Kidney tubule cell (primary cell): ENCODE measurements around the gene TAF3.
"Not testable (repeated sequence)": the region's sequence is repeated elsewhere in the genome, so short reads cannot be mapped to it uniquely, and the experiment has no call there.

ENCODE experiments used
- DNase-seq: peaks from one replicate; pipeline ENCODE4 v3.0.0-alpha.2; 2018; ENCODE audit warnings: low spot score

TAF3 gene

DNA sequence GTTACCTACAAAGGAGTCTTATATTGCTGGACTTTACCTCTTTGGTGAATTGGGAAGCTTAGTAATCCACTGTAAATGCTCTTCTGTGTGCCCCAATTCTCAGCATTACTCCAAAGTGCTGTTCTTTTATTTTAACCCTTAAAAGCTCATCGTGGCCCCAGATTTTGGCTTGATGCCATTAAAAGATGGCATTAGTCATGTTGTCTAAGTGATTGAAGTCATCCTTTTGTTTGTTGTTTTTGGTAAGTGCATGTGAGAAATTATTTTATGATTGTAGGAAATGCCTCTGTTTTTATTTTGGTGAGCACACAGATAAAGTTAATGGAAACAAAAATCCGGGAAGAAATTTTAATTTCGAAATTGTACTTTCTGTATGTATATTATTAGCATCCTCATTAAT, 153.6 kb downstream of the TAF3 start:
- no peak for DNase-seq

DNA sequence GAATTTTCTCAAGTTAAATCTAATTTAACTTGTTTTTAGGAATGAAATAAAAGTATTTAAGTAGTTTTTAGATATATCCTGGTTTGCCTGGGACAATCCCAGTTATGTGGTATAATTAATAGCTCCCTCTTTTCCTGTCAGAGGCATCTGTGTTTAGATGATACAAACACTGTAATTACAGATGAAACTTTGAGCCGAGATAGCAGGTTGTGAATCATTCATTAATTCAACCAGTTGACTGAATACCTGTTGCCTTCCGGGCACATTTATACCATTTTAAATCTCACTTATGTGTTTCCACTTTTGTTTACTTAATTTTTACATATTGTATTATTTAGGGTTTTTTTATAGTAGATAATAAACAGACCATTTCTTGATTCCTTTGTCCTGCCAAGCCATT, 154.1 kb downstream of the TAF3 start:
- DNase-seq = no peak

DNA sequence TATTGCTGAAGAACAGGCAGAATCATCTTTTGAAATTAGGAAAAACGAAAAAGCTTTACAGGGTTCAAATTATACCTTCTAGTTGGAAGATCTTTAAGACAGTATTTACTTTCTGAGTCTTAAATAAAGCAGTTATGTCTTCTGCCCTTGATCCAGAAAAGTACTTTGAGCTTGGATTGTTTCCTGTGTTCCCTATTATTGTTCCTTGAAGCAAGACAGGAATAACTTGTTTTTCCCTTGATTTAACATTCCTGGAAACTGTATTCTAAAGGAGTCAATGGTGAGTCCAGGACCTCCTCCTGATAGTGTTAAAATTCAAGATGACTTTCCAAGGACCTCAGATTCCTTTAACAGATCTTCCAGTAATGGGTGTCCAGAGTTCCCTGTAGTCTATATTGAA, 161.9 kb downstream of the TAF3 start:
- DNase-seq = no peak

DNA sequence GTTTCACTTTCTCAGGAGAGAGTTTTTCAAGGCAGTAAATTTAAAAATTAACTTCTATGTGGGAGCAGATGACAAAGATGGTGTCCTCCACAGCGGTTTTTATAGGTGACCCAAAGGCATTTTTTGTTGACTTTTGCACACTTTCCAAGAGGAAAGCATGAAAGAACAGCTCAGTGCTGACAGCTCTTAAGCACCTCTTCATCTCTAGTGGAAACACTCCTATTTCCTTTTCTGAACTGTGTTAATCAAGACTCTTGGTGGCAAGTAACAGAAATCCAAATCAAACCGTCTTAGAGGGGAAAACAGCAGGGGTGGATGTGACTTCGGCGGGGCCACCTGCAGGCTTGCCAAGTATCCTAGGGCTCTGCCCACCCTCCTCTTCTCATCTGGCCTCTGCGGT, 164.4 kb downstream of the TAF3 start:
- DNase-seq = no peak

DNA sequence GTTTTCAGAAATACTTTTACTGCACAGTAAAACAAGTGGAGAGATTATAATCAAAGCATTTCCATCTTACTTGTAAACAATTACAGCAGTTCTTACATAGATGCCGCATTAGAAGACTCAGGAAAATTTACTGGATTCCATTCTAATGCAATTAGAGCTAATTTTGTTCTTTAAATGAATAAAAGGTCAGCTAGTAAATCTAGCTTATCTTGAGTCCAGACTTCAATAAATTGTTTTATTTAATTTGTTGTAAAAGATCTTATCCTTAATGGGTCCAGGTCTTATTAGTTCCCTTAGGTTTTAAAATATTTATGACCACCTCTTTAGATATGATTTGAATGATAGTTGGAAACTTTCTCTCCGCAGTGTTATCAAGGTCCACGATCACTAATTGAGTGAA, 166.0 kb downstream of the TAF3 start:
- no peak for DNase-seq

DNA sequence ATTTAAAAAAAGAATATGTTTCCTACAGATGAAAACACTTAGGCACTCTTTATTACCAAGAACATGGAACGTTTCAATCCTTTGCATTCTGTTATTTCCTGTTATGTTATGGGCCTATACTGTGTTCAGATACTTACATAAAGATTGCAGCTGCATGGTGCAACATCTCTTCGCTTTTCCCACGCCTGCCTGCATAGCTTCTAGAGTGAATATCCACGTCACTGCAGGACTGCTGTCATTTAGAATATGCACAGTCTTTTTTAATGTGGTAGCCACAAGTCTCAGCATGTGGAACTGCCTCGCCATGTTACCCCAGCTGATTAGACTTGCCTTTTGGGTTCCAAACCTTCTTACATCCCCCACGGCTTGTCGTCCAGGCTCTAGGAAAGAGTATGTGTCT, 166.6 kb downstream of the TAF3 start:
- DNase-seq = no peak

DNA sequence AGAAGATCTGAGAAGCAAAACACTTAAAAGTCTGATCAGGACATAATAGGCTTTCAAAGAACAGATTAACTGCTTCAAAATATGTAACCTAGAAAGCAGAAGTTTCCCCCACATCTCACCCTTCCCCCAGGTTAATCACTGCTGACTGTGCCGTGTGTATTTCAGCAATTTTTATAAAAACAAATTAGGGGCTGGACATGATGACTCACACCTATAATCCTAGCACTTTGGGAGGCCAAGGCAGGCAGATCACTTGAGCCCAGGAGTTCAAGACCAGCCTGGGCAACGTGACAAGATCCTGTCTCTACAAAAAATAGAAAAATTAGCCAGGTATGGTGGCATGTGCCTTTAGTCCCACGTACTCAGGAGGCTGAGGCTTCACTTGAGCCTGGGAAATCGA, 168.5 kb downstream of the TAF3 start:
- no peak for DNase-seq

DNA sequence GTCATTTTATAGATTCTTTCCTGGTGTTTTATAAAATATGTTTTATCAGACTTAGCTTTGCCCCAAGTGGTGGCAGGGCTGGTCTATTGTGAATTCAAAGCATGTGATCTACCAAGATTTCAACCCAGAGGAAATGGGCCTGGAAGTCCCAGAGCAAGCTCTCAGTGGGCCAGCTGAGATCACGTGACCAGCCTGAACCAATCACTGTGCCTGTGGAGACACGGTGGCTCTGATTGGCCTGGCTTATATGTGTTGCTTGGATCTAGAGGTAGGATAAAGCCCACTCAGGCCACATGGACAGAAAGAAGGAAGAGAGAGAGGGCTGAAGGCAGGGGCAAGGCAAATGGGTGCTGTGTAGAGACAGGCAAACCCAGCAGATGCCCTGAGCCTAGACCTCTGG, 170.7 kb downstream of the TAF3 start:
- no peak for DNase-seq

DNA sequence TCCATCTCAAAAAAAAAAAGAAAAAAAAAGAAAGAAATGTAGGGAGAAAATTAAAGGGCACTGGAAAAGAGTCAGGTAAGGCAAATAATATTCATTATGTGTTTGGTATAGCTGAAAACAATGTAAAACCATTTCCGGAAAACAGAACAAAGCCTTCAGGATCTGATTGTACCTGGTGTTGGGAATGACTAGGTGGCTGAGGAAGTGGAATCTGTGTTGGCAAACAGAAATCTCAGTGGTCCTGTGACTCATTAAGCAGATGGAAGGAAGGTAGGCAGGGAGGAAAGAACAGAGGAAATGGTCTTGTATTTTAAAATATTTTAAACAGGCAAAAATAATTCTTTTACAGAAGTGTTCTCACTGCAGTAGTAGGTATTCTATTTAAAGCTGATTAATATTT, 180.5 kb downstream of the TAF3 start:
- peak; percentile 42 for DNase-seq

DNA sequence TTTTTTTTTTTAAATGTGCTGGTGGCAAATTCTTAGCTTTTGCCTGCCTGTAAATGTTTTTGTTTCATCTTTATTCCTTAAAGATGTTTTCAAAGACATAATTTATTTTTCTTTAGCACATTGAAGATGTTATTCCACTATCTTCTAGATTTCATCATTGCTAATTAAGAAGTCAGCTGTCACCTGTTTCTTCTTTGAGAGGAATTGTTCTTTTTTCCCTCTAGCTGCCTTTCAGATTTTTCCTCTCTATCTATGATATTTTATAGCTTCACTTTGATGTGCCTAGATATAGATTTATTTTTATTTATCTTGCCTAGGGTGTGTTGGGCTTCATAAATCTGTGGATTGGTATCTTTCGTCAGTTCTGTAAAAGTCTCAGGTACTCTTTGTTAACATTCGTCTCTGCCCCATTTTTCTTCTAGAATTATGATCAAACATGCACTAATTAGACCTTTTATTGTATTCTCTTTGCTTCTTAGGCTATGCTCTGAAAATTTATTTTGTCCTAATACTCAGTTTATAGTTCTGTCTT, 186.2 kb downstream of the TAF3 start:
- DNase-seq = no peak

DNA sequence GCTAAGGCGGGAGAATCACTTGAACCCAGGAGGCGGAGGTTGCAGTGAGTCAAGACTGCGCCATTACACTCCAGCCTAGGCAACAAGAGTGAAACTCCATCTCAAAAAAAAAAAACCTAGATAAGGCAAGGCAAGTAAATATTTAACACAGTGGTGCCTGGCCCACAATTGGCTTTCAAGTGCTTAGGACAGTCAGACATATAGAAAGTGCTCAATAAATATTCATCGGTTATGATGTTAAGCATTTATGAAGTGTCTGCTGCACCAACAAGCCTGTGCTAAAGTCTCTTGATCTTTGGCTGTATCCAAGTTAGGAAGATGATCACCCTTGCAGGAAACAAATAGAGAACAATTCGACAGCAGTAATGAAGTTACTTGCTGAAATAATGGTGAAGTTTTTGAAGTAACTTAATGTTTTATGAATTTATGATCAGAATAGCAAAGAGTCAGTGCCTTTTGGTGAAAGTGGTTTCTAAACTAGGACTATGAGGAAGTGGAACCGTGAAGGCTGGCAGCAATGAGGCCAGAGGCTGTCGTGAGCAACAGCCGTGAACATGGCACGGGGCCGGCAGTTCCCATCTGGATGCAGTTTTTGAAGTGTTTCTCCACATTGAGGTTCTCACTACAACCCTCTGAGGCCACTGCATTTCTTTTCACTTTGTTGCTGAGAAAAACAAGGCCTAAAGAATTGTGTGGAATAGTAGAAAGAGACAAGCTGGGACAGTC, 188.1 kb downstream of the TAF3 start:
- DNase-seq = no peak

DNA sequence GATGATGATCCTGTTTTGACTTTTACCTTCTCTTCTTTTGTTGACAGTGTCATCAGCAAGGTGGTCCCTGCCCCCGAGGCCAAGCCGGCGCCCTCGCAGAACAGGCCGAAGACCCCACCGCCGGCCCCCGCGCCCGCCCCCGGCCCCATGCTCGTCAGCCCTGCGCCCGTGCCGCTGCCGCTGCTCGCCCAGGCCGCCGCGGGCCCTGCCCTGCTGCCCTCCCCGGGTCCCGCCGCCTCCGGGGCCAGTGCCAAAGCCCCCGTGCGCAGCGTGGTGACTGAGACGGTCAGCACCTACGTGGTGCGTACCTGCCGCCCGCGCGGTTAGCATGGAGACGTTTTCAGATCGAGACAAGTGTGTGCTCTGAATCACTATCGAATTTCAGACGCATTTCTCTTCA, 190.7 kb downstream of the TAF3 start:
- DNase-seq = no peak

DNA sequence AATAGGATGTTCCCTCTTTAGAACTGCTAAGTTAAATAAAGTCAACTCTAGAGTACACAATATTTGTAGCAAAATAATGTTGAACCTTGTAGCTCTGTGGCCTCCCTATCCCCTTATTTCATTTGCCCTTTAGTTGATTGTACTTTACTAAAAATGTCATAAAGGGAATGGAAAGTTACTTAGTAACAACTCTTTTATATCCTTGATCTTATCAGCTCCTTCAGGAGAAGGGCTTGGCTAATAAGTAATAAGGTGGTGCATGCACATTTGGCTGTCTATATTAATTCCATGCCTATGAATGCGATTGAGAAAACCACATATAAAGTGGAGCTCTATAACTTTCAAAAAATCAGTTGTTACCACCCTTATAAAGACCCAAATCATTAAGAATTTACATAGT, 194.7 kb downstream of the TAF3 start:
- peak; percentile 38 for DNase-seq

DNA sequence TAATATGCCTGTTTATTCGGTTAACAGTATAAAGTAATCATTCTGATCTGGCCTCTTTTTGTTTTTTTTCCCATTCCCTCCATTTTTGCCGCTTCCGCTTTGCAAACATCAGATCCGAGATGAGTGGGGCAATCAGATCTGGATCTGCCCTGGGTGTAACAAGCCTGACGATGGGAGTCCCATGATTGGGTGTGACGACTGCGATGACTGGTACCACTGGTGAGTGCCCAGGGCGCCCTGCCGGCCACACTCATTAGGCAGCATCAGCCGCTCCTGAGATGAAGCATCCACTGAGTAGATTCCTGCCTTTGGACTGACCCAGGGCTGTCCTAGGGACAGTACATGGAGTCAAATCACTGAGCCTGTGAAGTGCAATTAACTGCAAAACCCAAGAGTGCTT, 195.3 kb downstream of the TAF3 start:
- peak; percentile 12 for DNase-seq

DNA sequence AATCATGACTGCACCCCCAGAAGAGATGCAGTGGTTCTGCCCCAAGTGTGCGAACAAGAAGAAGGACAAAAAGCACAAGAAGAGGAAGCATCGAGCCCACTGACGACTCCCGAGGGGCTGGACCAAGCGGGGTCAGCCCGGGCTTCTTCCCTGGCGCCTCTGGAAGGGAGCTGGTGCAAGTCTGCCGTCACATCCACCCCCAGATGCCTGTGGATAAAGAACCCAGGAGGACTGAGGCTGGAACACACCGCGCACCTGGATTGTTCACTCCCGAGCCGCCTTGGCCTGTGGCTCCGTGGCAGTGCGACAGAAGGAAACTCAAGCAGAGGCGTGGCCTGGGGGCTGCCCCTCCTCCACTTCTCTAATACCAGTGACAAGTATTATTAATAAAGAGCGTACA, 196.3 kb downstream of the TAF3 start:
- DNase-seq = no peak

DNA sequence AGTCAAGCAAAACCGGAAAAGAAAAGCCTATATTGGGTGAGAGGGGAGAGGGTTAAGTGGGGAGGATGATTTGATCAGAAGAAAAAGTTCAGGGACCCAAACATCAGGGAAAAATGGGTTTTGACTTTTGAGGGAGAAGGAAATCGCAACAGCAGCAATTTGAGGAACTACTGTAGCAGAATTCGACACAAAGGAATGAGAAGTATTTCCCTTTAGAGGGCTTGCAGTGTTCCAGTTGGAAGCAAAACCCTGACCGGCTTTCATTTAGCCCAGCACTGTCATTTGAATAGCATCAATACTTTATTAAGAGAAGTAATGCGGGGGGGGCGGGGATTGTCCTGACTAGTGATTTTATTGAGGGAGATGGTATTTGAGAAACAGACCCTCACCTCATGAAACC, 199.0 kb downstream of the TAF3 start:
- DNase-seq = no peak

DNA sequence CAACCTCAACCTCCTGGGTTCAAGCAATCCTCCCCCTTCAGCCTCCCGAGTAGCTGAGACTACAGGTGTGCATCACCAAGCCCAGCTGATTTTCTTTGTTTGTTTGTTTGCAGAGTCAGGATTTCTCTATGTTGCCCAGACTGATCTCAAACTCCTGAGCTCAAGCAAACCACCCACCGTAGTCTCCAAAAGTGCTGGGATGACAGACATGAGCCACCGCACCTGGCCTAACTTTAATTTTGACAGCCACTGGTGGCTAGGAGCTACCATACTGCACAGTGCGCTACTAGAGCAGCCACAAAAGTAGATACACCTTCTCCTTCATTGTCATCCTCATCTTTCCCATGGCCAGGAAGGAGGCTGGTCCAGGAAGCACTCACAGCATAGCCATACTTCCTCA, 205.0 kb downstream of the TAF3 start:
- DNase-seq = no peak

DNA sequence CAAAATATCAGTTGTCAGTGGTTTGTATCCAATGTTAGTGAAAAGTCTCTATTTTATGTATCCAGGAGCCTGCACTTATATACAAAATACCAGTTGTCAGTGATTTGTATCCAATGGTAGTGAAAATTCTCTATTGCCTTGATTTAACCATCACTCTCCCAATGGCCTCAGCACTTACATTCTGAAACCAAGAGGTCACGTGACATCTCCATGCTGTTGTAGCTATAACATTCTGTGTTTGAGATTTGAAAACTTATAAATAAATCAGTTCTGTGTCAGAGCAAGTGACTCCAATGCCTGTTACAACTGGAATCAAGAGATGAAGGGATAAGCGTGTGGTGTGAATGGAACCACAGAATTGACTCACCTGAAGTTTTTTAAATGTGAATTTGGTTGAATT, 205.5 kb downstream of the TAF3 start:
- DNase-seq = no peak

DNA sequence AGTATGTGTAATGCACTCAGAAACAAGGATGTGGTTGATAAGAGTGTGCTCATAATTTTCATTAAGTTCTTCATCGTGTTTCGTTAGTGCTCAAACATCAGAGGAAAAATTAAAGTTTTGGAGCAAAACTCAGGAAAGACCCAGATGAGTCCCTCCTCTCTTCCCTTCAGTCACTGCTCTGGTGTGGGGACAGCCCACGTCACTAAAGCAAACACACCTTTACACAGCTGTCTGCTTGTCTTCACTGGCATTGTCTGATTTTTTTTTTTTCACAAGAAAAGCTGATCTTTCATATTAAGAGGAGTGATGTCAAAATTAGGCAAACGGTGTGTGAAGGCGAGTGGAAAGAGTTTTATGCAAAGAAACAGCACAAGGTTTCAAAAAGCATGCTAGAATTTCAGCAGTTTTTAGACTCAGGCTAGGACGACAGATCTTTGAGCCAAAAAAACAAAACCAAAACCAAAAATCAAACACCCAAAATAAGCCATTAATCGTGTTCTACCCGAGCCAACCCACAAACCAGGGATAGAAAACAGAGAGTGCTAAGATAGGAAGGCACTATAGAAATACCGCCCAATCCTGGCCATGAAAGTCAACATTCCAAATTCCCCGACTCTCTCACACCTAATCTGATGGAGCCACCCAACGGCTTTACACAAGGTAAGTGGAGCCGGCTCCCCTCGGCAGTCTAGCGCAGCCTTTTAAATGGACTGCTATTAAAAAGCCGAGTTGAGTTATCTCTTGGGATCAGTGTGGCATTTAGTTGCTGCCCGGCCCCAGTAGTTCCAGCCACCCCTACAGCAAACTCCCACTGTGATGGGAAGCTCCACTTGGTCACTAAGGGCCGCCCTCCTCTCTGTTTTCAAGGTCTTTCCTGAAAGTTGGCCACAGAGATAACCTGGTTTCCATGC, 208.3 kb downstream of the TAF3 start:
- DNase-seq = no peak

DNA sequence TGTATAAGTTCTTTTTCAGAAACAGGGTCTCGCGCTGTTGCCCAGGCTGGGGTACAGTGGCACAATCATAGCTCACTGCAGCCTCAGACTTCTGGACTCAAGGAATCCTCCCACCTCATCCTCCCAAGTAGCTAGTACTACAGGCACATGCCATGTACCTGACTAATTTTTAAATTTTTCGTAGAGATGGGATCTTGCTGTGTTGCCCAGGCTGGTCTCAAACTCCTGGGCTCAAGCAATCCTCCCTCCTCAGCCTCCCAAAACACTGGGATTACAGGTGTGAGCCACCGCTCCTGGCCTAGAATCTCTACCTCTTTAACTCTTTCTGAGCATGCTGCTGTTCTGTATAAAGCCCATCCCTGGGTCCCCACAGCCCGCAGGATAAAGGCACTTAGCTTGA, 212.9 kb downstream of the TAF3 start:
- not testable (repeated sequence) for DNase-seq

DNA sequence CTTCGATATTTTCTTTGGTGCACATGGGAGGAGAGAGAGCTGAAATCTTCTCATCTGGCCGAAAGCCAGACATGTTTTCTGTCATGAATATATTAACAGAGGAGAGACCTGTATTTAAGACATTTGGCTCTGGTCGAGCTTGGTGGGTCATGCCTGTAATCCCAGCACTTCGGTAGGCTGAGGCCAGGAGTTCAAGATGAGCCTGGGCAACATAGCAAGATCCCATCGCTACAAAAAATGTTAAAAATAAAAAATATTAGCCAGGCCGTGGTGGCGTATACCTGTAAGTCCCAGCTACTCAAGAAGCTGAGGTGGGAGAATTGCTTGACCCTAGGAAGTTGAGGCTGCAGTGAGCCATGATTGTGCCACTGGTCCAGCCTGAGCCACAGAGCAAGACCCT, 214.3 kb downstream of the TAF3 start:
- no peak for DNase-seq

DNA sequence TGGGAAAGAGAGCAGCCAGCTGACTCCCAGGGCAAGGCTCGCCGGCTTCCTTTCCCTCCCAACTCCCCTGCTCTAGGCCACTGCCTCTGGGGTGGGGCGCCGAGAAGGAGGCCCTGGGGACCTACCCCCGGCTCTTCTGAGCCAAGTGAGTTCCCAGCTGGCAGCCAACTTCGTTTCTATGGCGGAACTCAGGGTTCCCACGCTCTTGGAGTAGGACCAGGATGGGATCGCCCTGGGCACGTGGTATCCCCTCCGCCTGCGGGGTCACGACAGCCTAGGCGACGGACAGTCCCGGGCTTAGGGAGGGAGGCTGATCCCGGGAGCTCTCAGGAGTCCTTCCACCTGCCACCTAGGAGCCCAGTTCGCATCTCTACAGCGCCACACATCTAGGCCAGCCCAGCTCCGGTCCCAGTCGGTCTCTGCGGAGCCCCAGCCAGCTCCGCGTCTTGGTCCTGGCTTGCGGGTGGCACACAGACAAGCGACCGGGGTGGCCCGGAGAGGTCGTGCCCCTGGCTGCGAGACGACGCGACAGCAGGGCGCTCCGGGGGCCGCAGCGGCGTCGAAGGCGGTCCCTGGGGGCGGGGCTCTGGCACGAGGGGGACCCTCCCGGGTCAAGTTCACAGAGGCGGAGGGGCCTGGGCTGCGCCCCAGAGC, 215.6 kb downstream of the TAF3 start:
- no peak for DNase-seq

DNA sequence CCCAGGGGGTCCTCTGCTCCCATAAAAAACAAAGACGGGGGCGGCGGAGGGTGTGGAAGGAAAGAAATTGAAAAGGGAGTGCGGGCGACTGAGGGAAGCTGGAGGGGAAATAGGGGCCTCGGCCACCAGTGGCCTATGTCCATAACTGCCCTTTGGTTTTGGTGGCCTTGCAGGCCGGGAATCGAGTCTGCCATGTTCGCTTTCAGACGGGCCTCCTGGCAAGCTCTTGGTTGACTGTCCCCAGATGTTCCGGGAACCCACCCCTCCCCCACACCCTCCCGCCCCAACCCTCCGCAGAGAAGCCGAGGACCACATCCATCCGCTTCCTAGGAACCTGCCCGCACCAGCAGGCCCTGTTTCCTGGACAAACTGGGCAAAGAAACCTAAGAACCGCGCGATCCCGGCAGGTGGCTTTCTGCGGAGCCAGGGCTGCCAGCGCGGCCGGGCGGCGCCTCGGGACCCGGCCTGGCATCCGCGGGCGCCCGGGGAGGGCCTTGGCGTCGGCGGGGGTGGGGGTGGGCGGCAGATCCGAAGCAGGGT, 216.2 kb downstream of the TAF3 start:
- DNase-seq = no peak
